Ovary (tissue), 9 donors: Measurements from ENCODE around the gene PPP2R2C. TPM values are rescaled to one million over a fixed set of nuclear protein-coding genes. Genes with fewer than 3 reads are reported as not detected.

ENCODE experiments used
- DNase-seq, 5 donors: peaks; one replicate each; pipeline ENCODE4 v3.0.0-alpha.2; 2019 to 2020
- H3K27ac ChIP-seq, 2 donors: fragments of 200-600 bp; one replicate each; pipeline versions ENCODE4 v1.5.1 to v1.8.0; 2019 to 2022
- H3K27me3 ChIP-seq: fragments of 200-600 bp; one replicate; pipeline ENCODE4 v1.8.0; 2022
- H3K36me3 ChIP-seq: fragments of 200-600 bp; sonication (generic); one replicate; pipeline ENCODE4 v1.5.1; 2019
- H3K4me1 ChIP-seq: one replicate; pipeline ENCODE4 v1.8.1; 2013; ENCODE audit warnings: mild to moderate bottlenecking, moderate library complexity; ENCODE audit not compliant: insufficient read depth
- H3K4me3 ChIP-seq: fragments of 200-600 bp; sonication (generic); one replicate; pipeline ENCODE4 v1.5.1; 2017
- H3K9me3 ChIP-seq, 2 donors: fragments of 200-600 bp in 1 of 2; sonication (generic) in 1 of 2; one replicate each; pipeline versions ENCODE4 v1.5.1 to v1.8.1; 2013 to 2019; ENCODE audit warnings: mild to moderate bottlenecking in 1 of 2, moderate library complexity in 1 of 2
- CTCF ChIP-seq, 3 donors: fragments of 450-650 bp in 2 of 3; fragments of 200-600 bp in 1 of 3; IDR thresholded peaks; one replicate each; pipeline versions ENCODE4 v1.5.1 to v1.8.0; 2016 to 2022; ENCODE audit warnings: antibody characterized with exemption in 3 of 3, mild to moderate bottlenecking in 1 of 3
- EP300 ChIP-seq: sonication (generic); formaldehyde crosslinking; IDR thresholded peaks from one replicate; pipeline ENCODE4 v1.6.1; 2017; ENCODE audit warnings: antibody characterized with exemption
- POLR2A ChIP-seq: fragments of 450-650 bp; IDR thresholded peaks from one replicate; pipeline ENCODE4 v1.6.1; 2017; ENCODE audit warnings: antibody characterized with exemption, mild to moderate bottlenecking, moderate library complexity
- WGBS, 3 donors: extraction: QIAGEN DNeasy Blood & Tissue Kit in 1 of 3; methylation state at CpG; one replicate each; pipeline versions ENCODE4 v1.1.5 to v1.1.7; 2013 to 2017; 5-methylcytosine and 5-hydroxymethylcytosine counted together
- intact Hi-C, 4 donors: fragments of 100-400 bp; cut with DNase I; formaldehyde crosslinking; loops; one replicate each; pipeline versions ENCODE4 v1.11.0 to v1.15.1; 2022 to 2023
- polyA plus RNA-seq, 2 donors: library from polyadenylated mRNA; stranded (reverse); fragments of 200-250 nt in 1 of 2; fragments of 350-450 nt in 1 of 2; fragmentation: Illumina TruSeq in 1 of 2; extraction: RNeasy Lipid Tissue Mini Kit (QIAGEN cat#74804) in 1 of 2; gene quantifications; one replicate each; pipeline ENCODE4 v1.2.3, GENCODE V29; 2013 to 2014
- total RNA-seq, 7 donors: library from RNA; depleted of rRNA in 2 of 7; stranded (reverse); fragments of >200 nt in 2 of 7; fragmentation: NEBNext Ultra II Directional in 3 of 7; extraction: Animal tissue kit (Norgen Biotek cat#: 25700) in 3 of 7; gene quantifications; one replicate each; pipeline versions ENCODE4 v1.1.0 to v1.2.4, GENCODE V29; 2016 to 2023
- donor health status: DM: no; HTN: no; CAD: no; lungs with moderate emphysema.
- donor health status: DM: no; HTN: no; CAD: no.
- donor health status: Bipolar disorder and iron deficiency.
- donor health status: DM: yes; HTN: yes; CAD: no.
- donor health status: DM: no; HTN: no; CAD: no.
- donor health status: DM: yes; HTN: yes; CAD: no.

The PPP2R2C gene
- total and polyA plus RNA-seq, 9 donors = 0.12 to 4.5 (median 0.77) TPM

GRCh38 chr4:6298035-6298434 is 174.4 kb downstream of the PPP2R2C start:
- peak in 1 of 5 donors; percentile 57 for DNase-seq

GRCh38 chr4:6297266-6297815 is 175.1 kb downstream of the PPP2R2C start:
- no peak for DNase-seq
- Histone ChIP-seq H3K4me3 (no peak overlapping the region), H3K27me3 (no peaks in the 10 kb centered on the region), H3K36me3 (no peaks in the 10 kb centered on the region), H3K9me3 (no peaks in the 10 kb centered on the region), H3K27ac (peak overlapping the region in 1 of 2 donors; percentile 58), H3K4me1 (peaks cover 6% of the 10 kb centered on the region)
- intact Hi-C loops = no loop called here
- 82 to 91% (median 84%) methylated on average over 15 of the region's 15 CpGs for WGBS, 3 donors
- TF ChIP-seq CTCF (IDR thresholded peaks at IDR 0.05) (no peak), EP300 (no peak), POLR2A (no peak)

More at GRCh38 chr4:6298035-6298434, 174.4 kb downstream of the PPP2R2C start:
- no peak for TF ChIP-seq EP300
- no peak for TF ChIP-seq CTCF (IDR thresholded peaks at IDR 0.05)
- TF ChIP-seq POLR2A = no peak
- Histone ChIP-seq H3K36me3 (no peaks in the 10 kb centered on the region), H3K4me1 (peaks cover 6% of the 10 kb centered on the region), H3K27me3 (no peaks in the 10 kb centered on the region), H3K4me3 (no peak overlapping the region), H3K9me3 (no peaks in the 10 kb centered on the region), H3K27ac (peak overlapping the region in 1 of 2 donors; percentile 58)
- intact Hi-C loops = no loop called here
- WGBS, 3 donors = 36 to 66% (median 49%) methylated on average over 13 of the region's 13 CpGs

GRCh38 chr4:6296026-6296425 is 176.4 kb downstream of the PPP2R2C start:
- no peak for TF ChIP-seq EP300
- no peak for TF ChIP-seq CTCF (IDR thresholded peaks at IDR 0.05)
- TF ChIP-seq POLR2A = no peak
- peak in 1 of 5 donors; percentile 12 for DNase-seq
- intact Hi-C loops = no loop called here
- Histone ChIP-seq H3K27me3 (no peaks in the 10 kb centered on the region), H3K4me3 (no peak overlapping the region), H3K27ac (no peak overlapping the region), H3K9me3 (no peaks in the 10 kb centered on the region), H3K36me3 (no peaks in the 10 kb centered on the region), H3K4me1 (peaks cover 6% of the 10 kb centered on the region)
- WGBS, 3 donors = 85 to 95% (median 87%) methylated on average over 9 of the region's 9 CpGs

- H3K4me1 ChIP-seq = peaks cover 6% of the 10 kb centered on the region
- TF ChIP-seq POLR2A = no peak
- no peak for TF ChIP-seq CTCF (IDR thresholded peaks at IDR 0.05)
- no peak for TF ChIP-seq EP300
- H3K27me3 ChIP-seq = no peaks in the 10 kb centered on the region
- H3K27ac ChIP-seq = no peak overlapping the region
- H3K9me3 ChIP-seq = no peaks in the 10 kb centered on the region
- H3K36me3 ChIP-seq = no peaks in the 10 kb centered on the region
- WGBS, 3 donors = 91 to 95% (median 94%) methylated on average over 14 of the region's 14 CpGs
- intact Hi-C loops = no loop called here
- DNase-seq = peak in 1 of 5 donors; percentile 15
- no peak overlapping the region for H3K4me3 ChIP-seq
Observed at GRCh38 chr4:6295495-6295894, 176.9 kb downstream of the PPP2R2C start.
